Right lung (tissue), 5 donors: ENCODE measurements around the gene COL6A2. TPM values are rescaled to one million over a fixed set of nuclear protein-coding genes. Genes with fewer than 3 reads are reported as not detected.
"Not testable (repeated sequence)": the region's sequence is repeated elsewhere in the genome, so short reads cannot be mapped to it uniquely, and the experiment has no call there.

Experiments used
- DNase-seq, 2 donors: peaks; one replicate each; pipeline ENCODE4 v3.0.0-alpha.2; 2013
- polyA plus RNA-seq, 5 donors: library from polyadenylated mRNA; unstranded; fragments of 120-200 nt; gene quantifications; one replicate each; pipeline versions ENCODE4 v1.2.1 to v1.2.3, GENCODE V29; 2013; ENCODE audit warnings: inconsistent platforms in 1 of 5, low replicate concordance in 1 of 5; ENCODE audit not compliant: insufficient read length in 5 of 5, insufficient read depth in 1 of 5

The COL6A2 gene
- polyA plus RNA-seq, 5 donors: 330 to 702 (median 390) TPM

- no peak for DNase-seq
Observed at GRCh38 chr21:46171585-46171984, 73.7 kb downstream of the COL6A2 start.

DNA sequence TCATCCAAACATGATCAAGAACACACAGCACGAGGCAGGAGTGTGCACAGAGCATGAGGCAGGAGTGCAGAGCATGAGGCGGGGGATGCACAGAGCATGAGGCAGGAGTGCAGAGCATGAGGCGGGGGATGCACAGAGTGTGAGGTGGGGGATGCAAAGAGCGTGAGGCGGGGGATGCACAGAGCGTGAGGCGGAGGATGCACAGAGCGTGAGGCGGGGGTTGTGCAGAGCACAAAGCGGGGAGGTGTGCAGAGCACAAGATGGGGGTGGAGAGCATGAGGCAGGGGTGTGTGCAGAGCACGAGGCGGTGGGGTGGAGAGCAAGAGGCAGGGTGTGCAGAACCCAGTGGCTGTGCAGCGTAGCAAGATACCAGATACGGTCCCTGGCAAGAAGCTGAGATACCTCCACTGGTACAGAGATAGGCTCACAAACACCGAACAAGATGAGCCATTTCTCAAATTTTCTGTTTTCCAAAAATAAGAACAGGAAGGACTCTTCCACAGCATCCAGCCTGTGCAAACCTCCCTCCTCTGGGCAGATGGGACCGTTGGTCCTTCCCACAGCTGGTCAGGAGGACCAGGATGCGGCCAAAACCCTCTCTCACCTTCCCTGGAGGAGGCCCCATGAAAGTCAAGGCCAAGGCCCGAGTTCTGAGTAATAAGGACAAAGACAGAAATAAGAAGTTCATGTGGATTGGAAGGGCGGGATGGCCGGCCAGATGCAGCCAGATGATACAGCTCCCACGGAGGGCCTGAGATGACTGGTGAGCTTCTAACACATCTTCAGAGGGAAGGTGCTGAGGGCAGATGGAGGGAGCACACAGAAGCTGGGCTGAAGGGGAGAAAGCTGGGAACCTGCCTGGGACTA is 74.3 kb downstream of the COL6A2 start:
- DNase-seq: no peak

DNA sequence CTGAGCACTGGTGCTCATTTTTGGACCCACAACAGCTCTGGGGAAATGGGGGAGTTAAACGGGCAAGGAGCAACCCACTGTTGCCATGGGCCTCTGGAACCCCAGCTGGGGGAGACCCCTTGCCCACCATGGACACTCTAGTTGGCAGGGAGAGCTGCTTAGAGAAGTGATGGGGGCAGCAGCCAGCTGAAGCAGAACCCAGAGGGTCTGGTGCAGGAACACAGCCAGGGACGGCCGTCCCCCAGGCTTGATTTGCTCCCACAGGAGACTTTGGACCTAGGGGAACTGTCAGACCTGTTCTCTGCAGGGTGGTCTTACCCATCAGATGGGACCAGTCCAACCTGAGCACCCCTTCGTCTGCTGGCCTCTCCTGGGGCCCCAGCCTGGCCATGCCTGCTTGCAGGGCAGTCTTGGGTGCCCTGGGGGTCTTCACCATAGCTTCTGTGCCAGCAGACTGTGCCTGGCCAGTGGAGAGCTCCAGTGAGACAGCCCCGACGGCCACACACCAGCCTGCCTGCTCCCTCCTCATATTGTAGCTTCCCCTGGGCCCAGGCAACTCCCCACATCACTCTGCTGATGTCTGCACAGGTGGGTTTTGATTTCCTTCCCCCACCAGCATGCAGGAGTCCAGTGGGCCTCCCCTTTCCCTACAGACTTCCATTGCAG is 75.1 kb downstream of the COL6A2 start:
- no peak for DNase-seq

DNA sequence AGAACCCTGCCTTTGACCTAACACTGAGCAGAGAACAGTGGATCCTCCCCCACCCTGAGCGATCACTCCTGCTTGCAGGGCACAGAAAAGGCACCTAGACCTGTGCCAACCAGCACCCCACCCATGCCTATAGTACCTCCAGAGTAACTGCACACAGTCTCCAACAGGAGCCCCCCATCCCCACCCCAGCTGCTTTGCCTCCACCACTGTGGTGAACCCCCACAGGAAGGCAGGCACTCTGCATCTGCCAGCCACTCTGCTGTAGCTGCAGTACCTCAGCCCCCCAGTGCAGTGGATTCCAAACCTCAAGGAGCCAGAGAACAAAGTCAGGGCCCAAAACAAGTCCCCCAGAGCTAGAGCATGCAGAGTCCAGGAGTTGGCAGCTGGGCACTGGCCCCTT is 75.7 kb downstream of the COL6A2 start:
- DNase-seq: no peak

DNA sequence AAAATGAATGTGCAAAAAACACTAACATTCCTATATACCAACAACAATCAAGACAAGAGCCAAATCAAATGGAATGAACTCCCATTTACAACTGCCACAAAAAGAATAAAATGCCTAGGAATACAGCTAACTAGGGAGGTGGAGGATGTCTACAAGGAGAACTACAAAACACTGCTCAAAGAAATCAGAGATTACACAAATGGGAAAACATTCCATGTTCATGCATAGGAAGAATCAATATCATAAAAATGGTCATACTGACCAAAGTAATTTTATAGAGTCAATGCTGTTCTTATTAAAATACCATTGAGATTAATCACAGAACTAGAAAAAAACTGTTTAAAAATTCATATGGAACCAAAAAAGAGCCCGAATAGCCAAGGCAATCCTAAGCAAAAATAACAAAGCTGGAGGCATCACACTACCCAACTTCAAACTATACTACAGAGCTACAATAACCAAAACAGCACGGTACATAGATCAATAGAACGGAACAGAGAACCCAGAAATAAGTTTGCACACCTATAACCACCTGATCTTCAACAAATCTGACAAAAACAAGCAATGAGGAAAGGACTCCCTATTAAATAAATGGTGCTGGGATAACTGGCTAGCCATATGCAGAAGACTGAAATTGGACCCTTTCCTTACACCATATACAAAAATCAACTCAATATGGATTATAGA is 78.7 kb downstream of the COL6A2 start:
- DNase-seq: not testable (repeated sequence)

- DNase-seq: no peak
Observed at GRCh38 chr21:46178961-46179360, 81.0 kb downstream of the COL6A2 start.

Other genes with a start within 250 kb of the COL6A2 start
- 100 to 1,000 TPM; 261 to 594 (median 343) TPM for gene COL6A1, start 116.3 kb upstream of the COL6A2 start, polyA plus RNA-seq
- 1 to 10 TPM; 1.2 to 2.4 (median 1.8) TPM for gene FTCD, start 57.5 kb downstream of the COL6A2 start, polyA plus RNA-seq
- gene SPATC1L, start 86.3 kb downstream of the COL6A2 start, polyA plus RNA-seq: 10 to 100 TPM in 3 of 5 donors, 1 to 10 TPM in 2; 7.7 to 18.6 (median 11.1) TPM
- 10 to 100 TPM; 27.5 to 57.9 (median 44.3) TPM for gene LSS, start 130.7 kb downstream of the COL6A2 start, polyA plus RNA-seq
- 10 to 100 TPM; 71.1 to 93.8 (median 77.0) TPM for gene MCM3AP, start 187.5 kb downstream of the COL6A2 start, polyA plus RNA-seq
- 10 to 100 TPM; 14.5 to 23.4 (median 21.3) TPM for gene YBEY, start 188.2 kb downstream of the COL6A2 start, polyA plus RNA-seq
- 10 to 100 TPM; 16.7 to 23.0 (median 20.4) TPM for gene C21orf58, start 225.8 kb downstream of the COL6A2 start, polyA plus RNA-seq
- gene PCNT, start 226.0 kb downstream of the COL6A2 start, polyA plus RNA-seq: 10 to 100 TPM; 27.9 to 33.4 (median 31.9) TPM